GM18907 (cell line): ENCODE results near the gene UACA.

Source experiments
- ATAC-seq: cut with Tn5 transposase; IDR thresholded peaks from one replicate; pipeline ENCODE4 v1.9.1; 2021; ENCODE audit warnings: mild to moderate bottlenecking, moderate library complexity; ENCODE audit not compliant: unreplicated experiment

Gene UACA

DNA sequence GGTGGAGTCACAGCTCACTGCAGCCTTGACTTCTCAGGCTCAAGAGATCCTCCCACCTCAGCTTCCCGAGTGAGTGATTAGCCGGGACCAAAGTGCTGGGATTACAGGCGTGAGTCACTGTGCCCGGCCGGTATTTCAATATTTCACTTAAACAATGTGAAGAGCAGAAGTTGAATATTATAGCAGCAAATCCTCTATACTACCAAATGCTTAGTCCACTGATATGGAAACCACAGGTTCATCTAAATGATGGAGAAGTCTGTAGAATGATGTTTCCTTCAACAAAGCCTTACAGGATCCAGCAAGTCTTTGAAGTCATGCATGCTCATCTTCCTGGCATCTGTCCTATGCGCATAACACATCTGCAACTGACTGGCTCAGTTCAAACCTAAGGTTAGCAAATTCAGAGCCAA lies 20.3 kb upstream of the UACA start:
- ATAC-seq, result no peak

DNA sequence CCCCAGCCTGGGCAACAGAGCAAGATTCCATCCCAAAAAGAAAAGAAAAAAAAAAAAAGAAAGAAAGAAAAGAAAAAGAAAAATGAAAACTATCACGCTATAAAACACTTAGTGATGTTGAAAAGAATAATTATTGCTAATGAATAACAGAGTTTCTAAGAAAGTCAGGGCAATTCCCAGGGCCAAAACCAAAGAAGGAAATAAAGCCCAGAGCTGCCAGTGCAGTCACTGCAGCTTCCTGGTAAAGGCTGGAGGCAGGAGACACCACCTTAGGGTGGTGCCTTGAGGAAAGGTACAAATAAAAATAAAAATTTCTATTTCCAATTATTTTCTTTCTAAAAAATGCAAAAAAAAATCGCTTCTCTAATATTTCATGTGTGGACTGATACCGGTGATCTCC lies 19.7 kb upstream of the UACA start:
- no peak for ATAC-seq

DNA sequence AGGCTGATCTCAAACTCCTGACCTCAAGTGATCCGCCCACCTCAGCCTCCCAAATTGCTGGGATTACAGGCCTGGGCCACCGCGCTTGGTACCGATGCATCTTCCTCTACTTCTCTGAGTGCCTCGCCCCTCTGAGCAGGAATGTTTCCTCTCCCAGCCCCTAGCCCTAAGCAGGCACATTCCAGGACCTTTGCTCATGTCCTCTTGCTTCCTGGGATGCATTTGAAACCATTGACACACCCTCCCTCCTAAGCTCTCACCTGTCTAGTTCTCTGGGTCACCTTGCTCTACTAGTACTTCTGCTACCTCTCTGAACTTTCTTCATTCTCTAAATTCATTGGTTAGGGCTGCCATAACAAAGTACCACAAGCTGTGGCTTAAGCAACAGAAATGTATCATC lies 17.9 kb upstream of the UACA start:
- ATAC-seq, result no peak

DNA sequence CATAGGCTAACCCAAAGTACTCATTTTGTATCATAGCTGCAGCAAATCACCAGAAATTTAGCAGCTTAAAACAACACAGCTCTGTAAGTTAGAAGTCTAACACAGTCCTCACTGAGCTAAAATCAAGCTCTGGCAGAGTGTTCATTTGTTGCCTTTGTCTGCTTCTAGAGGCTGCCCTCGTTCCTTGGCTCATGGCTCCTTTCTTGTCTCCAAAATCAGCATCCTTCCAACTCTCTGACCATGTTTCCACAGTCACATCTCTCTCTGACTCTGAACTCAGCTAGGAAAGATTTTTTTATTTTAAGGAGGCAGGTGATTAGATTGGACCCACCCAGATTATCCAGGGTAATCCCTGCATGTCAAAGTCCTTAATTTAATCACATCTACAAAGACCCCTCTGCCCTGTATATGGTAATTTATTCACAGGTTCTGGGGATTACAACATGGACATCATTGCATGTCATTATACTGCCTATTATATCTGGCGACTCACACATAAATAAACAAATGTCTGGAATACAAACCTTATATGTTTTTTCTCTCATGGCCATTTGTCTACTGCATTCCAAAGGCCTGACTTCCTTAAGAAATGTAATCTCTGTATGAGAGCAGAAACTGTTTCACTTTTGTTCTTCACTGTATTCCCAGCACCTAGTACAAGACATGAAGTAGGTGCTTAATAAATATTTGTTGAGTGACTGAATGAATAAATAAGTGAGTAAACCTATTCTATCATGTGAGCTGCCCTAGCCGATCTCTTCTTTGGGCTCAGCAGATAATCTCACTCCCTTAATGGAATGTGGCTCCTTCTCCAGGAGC lies 15.1 kb upstream of the UACA start:
- ATAC-seq, result no peak

DNA sequence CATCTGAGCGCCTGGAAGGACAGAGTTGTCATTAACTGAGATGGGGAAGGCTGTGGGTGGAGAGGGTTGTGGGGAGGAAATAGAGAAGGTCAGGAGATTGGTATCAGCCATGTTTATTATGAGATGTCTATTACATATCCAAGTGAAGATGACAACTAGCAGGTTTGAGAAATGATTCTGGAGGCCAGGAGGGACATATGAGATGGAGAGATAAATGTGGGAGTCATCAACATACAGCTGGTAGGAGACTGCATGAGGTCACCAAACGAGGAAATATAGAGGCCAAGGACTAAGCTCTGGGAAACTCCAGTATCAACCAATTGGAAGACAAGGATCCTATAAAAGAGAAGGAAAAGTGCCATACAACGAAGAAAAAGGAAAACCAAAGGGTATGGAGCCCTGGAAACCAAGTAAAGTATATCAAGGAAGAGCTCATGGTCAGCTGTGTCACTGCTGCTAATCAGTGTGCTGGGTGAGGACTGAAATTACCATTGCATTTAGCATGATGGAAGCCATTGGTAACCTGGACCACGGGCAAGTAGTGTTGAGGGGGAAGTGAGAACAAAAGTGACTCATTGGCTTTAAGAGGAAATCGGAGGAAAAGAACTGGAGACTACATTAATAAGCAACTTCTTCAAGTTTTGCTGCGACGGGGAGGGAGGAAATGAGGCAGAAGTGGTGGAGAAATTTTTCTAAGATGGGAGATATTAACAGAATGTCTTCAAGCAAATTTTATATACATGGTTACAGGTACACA lies 14.0 kb upstream of the UACA start:
- no peak for ATAC-seq

DNA sequence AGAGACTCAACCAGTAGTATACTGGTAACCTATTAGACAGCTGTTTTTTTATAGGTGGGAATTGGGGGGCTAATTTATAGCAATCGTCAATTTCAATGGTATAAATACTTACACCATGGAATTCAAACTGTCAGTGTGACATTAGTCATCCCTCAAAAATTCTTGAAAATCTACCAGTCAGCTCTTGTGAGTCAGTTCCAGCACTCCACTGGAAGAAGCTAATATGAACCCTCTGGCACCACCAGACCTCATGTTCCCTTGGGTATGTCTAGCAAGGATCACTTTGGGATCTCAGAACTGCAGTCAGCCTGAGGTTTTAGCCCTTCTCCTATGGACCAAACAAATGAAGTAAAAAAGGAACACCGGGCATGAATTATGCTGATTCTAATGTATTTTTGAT lies 11.8 kb upstream of the UACA start:
- no peak for ATAC-seq

DNA sequence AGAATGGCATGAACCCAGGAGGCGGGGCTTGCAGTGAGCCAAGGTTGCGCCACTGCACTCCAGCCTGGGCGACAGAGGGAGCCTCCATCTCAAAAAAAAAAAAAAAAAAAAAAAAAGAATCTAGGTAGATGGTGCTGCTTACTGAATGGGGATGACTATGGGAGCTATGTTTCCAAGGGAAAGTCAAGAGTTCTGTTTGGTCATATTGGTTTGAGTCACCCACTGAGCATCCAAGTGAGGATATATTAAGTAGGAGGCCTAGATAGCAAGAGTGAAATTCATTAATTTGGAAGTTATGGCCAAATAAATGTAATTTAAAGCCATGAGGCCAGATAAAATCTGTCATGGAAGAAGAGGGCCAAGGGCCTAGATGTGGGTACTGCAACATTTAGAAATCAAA lies 9.0 kb upstream of the UACA start:
- ATAC-seq, result no peak

DNA sequence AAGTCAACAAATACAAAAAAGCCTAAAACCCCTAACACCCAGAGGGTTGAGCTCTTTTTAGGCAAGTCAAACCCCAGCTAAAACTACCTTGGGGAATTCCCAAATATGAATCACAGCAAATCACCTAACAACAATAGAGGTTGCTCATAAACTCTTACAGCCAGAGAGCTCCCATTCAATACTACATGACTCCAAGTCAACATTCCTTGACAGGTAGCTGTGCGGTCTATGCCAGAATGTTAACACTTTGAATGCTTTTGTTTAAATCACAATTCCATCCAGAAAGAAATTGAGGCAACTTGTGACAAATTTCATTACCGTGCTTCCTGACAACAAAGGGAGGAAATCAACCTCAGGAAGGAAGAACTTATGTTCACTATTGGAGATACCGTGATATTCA lies 7.5 kb upstream of the UACA start:
- ATAC-seq, result no peak

DNA sequence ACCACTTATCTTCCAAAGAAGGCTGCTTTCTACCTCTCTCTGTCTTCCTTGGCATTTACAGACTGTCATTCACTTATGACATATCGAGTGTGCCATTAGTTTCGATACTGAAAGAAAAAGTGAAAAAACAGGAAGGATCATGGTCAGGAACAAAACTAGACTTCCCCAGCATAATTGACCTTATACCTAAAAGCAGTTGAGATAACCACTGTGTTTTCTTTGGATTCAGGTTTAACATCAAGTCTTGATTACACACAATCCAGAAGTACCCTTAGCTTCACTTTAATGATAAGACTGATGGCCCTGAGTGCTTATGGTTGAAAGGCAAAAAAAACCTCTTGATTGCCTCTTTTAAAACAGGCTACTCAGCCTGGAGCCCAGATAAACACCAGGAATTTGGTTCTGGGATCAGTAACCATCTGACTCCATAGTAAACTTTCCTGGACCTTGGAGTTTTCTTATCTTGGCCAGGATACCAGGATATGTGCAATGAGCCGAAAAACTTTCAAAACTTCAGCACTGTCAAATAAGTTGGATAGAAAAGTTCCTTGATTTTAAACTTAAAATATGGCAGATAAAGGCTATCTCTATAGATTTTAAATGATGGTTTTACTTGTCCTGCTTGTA lies 5.0 kb upstream of the UACA start:
- ATAC-seq, result no peak

DNA sequence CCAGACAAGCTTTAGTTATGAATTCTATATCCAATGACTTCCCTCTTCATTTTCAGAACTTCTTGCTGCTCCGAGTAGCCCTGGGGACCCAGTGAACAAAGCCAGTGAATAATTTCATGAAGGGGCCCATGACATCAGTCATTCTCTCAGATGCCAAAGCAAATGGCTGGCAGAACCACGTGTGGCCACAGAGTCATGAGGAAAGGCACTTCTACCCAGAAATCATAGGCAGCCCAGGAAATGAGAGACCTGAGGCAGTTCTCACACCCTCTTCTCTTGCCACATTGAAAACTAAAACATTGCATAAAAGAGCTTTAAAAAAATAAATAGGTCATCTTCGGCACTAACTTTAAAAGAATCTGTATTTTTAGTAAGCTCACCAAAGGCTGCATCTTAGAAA lies 4.3 kb upstream of the UACA start:
- ATAC-seq, result no peak

DNA sequence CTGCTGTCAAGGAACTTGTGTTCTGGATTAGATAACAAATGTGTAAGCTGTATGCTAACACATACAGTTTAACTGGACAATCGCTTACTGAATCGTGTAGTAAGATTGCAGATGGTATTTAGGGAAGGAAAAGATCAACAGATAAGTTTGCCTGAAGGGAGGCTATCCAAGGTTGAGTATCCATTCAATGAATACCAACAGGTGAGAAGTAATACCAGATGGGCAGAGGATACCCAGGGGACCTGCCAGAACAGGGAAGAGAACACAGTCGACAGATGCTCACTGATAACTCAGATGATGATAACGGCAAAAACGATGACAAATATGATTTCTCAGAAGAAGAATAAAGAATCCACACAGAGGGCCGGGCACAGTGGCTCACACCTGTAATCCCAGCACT lies 3.2 kb upstream of the UACA start:
- ATAC-seq, result no peak

DNA sequence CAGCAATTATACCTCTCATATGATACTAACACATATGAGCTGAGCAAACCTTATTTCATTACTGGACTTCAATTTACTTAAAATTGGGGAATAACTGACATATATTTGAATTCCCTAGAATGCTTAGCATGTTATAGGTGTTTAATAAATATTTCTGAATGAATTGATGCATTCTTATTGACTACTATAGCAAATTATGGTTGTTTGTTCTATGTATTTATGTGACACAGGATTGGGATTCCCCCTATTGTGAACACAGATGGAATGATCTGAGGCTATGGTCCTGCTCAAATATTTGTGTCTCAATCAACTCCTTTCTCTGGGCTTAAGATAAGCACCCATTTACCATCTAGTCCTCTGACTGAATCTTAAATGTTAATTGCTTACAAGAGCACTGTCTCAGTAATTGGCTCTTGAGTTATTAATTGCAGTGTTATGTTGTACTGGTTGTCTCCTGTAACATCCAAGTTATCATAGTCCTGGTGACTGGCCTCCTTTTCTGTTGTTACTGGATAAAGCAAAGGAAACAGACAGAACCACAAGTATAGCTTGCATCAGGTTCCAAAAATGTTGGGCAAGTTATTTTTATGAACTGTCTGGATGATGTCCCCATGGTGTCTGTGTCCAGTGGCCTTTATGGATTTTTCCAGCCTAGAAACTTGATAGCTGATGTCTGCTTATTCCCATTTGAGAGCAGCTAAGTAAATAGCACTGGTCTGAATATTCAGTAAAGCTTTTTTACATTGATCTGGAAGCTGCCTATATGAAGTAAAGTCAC lies 2.3 kb upstream of the UACA start:
- no peak for ATAC-seq

DNA sequence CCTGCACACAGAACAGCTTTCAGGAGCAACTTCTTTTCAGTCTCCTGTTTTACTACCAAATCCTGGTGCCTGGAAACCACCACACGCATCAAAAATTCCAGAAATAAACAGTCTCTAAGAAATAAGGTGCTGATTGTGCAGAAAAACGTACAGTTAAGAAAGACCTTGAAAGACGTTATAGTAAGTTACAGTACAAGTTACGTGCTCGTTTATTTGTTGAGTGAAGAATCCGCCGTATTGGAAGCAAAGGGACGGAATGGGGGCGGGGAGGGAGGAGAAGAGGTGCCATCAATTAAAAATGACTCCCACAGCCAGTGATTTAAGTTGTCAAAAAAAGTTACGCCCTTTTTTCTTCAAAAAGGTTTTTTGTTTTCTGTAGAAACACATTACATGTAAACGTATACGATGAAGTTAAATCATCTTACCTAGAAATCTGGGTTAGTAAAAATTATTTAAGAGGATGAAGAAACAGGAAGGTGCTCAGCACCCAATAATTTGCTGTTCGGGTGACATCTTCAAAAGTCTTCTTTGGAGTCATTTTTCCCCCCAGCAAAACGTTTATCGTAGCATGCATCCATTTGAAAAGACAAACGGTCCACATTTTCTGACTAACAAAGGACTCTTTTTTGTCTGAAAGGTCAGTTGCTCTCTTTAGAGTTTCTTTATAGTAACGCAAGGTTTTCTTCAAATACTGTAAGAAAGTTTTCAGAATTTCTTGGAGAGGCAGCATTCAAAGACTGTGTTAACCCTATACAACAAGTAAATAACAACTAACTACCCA lies 782 bp upstream of the UACA start:
- no peak for ATAC-seq

DNA sequence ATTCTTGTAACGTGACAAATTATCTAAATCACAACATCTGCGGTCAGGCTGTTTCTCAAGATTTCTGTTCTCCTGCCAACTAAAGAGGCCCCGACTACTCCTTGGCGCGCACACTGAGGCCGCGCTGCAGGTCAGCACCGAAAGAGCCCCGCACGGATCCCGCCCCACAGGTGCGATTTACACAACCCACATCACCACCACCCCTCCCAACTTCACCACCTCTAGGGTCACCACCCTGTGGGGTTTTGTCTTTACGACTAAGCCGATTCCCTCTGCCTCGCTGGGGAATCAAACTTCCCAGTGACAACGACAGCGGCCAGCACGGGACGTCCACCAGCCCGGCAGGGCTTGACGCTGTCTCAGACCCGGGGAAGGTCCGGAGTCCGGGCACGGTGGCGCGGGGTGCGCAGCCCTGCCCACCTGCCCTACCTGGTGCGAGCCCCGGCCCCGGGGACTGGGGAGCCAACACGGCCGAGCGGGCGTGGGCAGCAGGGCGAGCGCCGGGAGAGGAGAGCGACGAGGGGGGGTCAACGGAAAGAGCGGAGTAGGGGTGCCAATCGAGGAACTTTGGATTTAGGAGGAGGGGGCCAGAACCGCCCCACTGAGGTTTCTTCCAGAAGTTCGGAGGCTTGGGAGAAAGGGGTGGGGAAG lies 764 bp downstream of the UACA start:
- peak; percentile 20 for ATAC-seq

DNA sequence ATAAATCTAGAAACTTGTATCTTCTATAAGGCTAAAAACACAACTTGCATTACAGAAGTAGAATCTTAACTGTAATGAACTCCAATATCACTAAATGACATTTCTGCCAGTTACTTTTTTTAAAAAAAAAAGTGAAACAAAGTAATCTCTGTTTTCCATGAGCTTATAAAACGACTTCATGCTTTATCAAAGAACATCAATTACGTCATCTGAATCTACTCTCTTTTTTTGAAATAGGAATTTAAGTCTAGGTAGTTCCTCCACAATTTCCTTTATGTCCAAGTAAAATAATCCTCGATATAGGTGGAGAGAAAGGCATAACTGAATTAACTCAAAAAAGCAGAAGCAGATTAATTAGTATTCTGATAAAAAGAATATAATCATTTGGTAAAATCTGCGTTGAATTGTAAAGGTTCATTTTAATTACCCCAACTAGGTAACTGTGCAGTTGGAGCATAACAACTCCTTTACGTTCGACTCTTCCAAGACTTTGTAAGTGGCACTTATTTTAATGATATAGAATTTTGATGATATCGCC lies 1.4 kb downstream of the UACA start:
- no peak for ATAC-seq

DNA sequence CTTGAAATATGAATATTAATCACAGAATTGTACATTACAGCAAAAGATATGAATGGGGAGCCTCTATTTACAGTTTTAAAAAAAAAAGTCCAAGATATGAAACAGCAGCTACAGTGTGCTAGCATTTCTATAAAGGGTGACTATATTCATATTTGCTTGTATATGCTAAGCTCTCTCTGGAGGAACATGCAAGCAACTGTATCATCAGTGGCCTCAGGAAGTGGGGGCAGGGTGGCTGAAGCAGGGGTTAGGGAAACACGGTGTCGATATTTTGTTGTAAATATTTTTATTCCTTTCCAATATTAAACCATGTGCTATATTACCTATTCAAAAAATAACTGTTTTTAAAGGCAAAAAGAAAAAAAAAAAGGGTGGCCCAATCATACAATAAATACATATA lies 2.3 kb downstream of the UACA start:
- no peak for ATAC-seq

DNA sequence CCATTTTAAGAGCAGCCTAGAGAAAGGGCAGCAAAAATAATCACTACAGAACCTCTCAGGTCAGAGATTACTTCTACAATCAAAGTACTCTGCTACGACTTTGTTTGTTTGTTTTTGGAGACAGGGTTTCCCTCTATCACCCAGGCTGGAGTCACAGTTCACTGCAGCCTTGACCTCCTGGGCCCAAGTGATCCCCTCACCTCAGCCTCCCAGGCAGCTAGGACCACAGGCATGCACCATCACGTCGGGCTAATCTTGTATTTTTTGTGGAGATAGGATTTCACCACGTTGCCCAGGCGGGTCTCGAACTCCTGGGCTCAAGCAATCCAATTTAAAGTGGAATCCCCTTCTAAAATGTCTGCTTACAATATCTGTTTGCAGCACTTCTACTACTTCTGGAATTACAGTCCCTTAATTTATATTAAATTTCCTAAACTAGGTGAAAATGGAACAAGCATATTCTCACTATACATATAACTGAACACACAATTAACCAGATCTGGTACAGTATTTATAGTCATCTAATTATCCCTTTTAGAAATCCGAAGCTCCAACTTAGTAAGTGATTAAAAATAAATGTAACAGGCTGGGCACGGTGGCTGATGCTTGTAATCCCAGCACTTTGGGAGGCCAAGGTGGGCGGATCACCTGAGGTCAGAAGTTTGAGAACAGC lies 4.4 kb downstream of the UACA start:
- no peak for ATAC-seq

DNA sequence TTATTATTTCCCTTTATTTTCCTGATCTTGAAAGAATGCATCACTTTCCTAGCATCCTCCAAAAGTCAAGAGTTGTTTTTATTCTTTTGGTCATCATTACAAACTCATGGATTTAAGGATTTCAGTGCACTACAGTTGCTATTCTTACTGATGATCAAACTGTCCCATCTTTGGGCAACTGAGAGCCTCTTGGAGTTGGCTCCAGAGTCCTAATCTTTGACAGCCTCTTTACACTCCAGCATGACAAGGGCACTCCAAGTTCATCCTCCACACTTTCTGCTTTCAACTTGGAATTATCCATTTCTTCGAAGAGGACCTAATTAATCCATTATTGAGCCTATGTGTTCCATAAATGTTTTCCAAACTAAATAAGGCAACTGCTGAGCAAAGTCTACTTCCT lies 5.7 kb downstream of the UACA start:
- ATAC-seq, result no peak

DNA sequence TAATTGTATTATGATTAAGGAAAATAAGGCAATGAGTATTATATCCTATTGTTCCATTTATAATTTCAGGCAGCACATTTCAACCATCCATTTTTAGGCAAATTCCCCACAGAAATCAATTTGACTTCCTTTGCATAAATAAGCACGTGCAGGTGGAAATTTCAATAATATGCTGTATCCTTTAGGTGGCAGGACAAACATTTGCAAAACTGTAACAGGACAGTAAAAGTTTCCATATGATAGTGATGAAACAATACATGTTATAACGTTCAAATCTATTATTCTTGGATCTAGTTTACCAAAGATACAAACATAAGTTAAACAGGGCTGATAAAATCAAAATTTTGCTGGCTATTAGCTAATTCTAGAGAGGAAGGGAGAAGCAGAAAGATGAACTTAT lies 8.5 kb downstream of the UACA start:
- ATAC-seq, result no peak
